ENCODE results near the gene STK38L. TPM values are rescaled to one million over a fixed set of nuclear protein-coding genes. Genes with fewer than 3 reads are reported as not detected.

STK38L gene
- polyA plus RNA-seq, 1 of the 3 experiments (the other 2 are of a cell fraction): 4.7 TPM

GRCh38 chr12:27332407-27332713 lies 88.3 kb downstream of the STK38L start:
- 22% methylated on average over 10 of the region's 10 CpGs for whole genome bisulfite sequencing (ENCODE audit: low lambda C conversion rate)
- DNase-seq: no peak
- CTCF ChIA-PET: interaction anchor here (1.2 to 2.0 kb wide), 3 partner anchors 27 to 53 kb away, joined by 3 to 7 read pairs (median 5); no protein-coding TSS in a partner anchor
- peaks cover 6 to 8% of the 10 kb centered on the region in 2 experiments; a peak in 3 of 4 replicates for H3K4me1 ChIP-seq (ENCODE audit: control insufficient read depth in 1 of 2, insufficient read depth in 2 of 2, low read depth in 1 of 2, low read length in 1 of 2)
- peak overlapping the region; percentile 75 to 87 for H3K4me3 ChIP-seq (ENCODE audit: low read depth in 2 of 2, low read length in 1 of 2)
- H3K27ac ChIP-seq (ENCODE audit: low read depth in 2 of 2, low read length in 1 of 2): peak overlapping the region in 1 of 2 experiments; percentile 86; a peak in 1 of 4 replicates
- no peaks in the 10 kb centered on the region for H3K27me3 ChIP-seq (ENCODE audit: insufficient read depth)
- H3K4me2 ChIP-seq: peak overlapping the region; percentile 89
- H3K36me3 ChIP-seq (replicated peaks in 1 of 2; ENCODE audit: control insufficient read depth in 1 of 2, insufficient read depth in 2 of 2, low read length in 1 of 2): peaks cover 0 to 4% of the 10 kb centered on the region in 2 experiments
- H3F3A ChIP-seq (replicated peaks; ENCODE audit: insufficient read depth): peaks cover 11% of the 10 kb centered on the region
- peak overlapping the region; percentile 67 for H3K9ac ChIP-seq
- H2AFZ ChIP-seq (ENCODE audit: low read depth): peak overlapping the region; percentile 99
- H3K9me3 ChIP-seq: no peaks in the 10 kb centered on the region
- no peaks in the 10 kb centered on the region for H4K20me1 ChIP-seq (ENCODE audit: insufficient read depth)
- no peaks in the 10 kb centered on the region for H3K9me2 ChIP-seq
- TF ChIP-seq MAX (IDR thresholded peaks at IDR 0.05; ENCODE audit: low read depth) (0 out of 2 replicates have a peak, but pooled peaks have one; percentile 7), CHD2 (IDR thresholded peaks at IDR 0.05; ENCODE audit: low read length, partially characterized antibody) (no peak), TEAD4 (IDR thresholded peaks at IDR 0.05; ENCODE audit: borderline replicate concordance, insufficient read depth) (no peak), FOXJ3 (CRISPR knock-in tag; IDR thresholded peaks at IDR 0.05) (no peak)
- H3K79me2 ChIP-seq (ENCODE audit: insufficient read depth): peaks cover 29% of the 10 kb centered on the region
- POLR2A ChIA-PET: interaction anchor here (1.0 kb wide), 1 partner anchor 310 kb away, joined by 3 read pairs; the partner anchor contains the start of gene MED21

- H3K4me1 ChIP-seq (ENCODE audit: control insufficient read depth in 1 of 2, insufficient read depth in 2 of 2, low read depth in 1 of 2, low read length in 1 of 2): peaks cover 6 to 8% of the 10 kb centered on the region in 2 experiments; a peak in 3 of 4 replicates
- CTCF ChIA-PET: interaction anchor here (1.2 to 2.0 kb wide), 4 partner anchors 27 to 317 kb away, joined by 3 to 7 read pairs (median 4); no protein-coding TSS in a partner anchor
- H3K9ac ChIP-seq: peak within 1 kb of the TSS; percentile 67
- peak within 1 kb of the TSS; percentile 24 to 86; a peak in 3 of 4 replicates for H3K27ac ChIP-seq (ENCODE audit: low read depth in 2 of 2, low read length in 1 of 2)
- H3K9me2 ChIP-seq: no peaks in the 10 kb centered on the region
- DNase-seq: peak; percentile 87
- H3K4me3 ChIP-seq (ENCODE audit: low read depth in 2 of 2, low read length in 1 of 2): peak within 1 kb of the TSS; percentile 75 to 87
- no CpG with 5 or more reads among the region's 96 CpGs for WGBS (ENCODE audit: low lambda C conversion rate)
- H3F3A ChIP-seq (replicated peaks; ENCODE audit: insufficient read depth): peaks cover 11% of the 10 kb centered on the region
- peak within 1 kb of the TSS; percentile 99 for H2AFZ ChIP-seq (ENCODE audit: low read depth)
- POLR2A ChIA-PET: interaction anchor here (1.0 kb wide), 1 partner anchor 311 kb away, joined by 3 read pairs; the partner anchor contains the start of gene MED21
- TF ChIP-seq EP300 (IDR thresholded peaks at IDR 0.05; ENCODE audit: borderline replicate concordance in 1 of 2, low read depth in 1 of 2, low read length in 1 of 2) (no peak), GATA2 (CRISPR knock-in tag; IDR thresholded peaks at IDR 0.05) (no peak), SMC3 (IDR thresholded peaks at IDR 0.05; ENCODE audit: low read depth, low read length) (no peak), NFIC (IDR thresholded peaks at IDR 0.05; ENCODE audit: borderline replicate concordance) (no peak), MAX (IDR thresholded peaks at IDR 0.05; ENCODE audit: low read depth) (no peak), FOXJ3 (CRISPR knock-in tag; IDR thresholded peaks at IDR 0.05) (no peak), EZH2phosphoT487 (IDR thresholded peaks at IDR 0.05; ENCODE audit: borderline replicate concordance, low read depth) (no peak)
- no peaks in the 10 kb centered on the region for H3K27me3 ChIP-seq (ENCODE audit: insufficient read depth)
- H3K4me2 ChIP-seq: peak within 1 kb of the TSS; percentile 89
- H3K9me3 ChIP-seq: no peaks in the 10 kb centered on the region
- no peaks in the 10 kb centered on the region for H4K20me1 ChIP-seq (ENCODE audit: insufficient read depth)
- no peaks in the 10 kb centered on the region for H3K36me3 ChIP-seq (replicated peaks in 1 of 2; ENCODE audit: control insufficient read depth in 1 of 2, insufficient read depth in 2 of 2, low read length in 1 of 2)
- H3K79me2 ChIP-seq (ENCODE audit: insufficient read depth): peaks cover 34% of the 10 kb centered on the region
Observed at GRCh38 chr12:27332714-27333402, 88.8 kb downstream of the STK38L start, which contains the start of gene BMAL2. BMAL2 (plus strand) TSS chr12:27332836; CDS start chr12:27333073, 237 bp downstream.
